K562 (cell line): ENCODE data around the gene COPS9. TPM values are rescaled to one million over a fixed set of nuclear protein-coding genes. Genes with fewer than 3 reads are reported as not detected.

ENCODE experiments used
- ATAC-seq: fragments of 200-7000 bp; cut with Tn5 transposase; 3 replicates; pipeline ENCODE4 v1.9.1; 2020; ENCODE audit warnings: moderate library complexity
- BruUV-seq: library from RNA; stranded (reverse); fragments of 400-500 nt; replicated peaks from 2 replicates; lab custom pipeline; 2021; lab: Mats Ljungman, UMichigan
- CTCF ChIA-PET: fragments of 300-600 bp; formaldehyde crosslinking; extraction: SDS; loops from one replicate; lab custom pipeline; 2021; ENCODE audit warnings: low intra/inter-chr PET ratio; lab: Yijun Ruan, JAX
- POLR2A ChIA-PET: fragments of 300-600, 350-650 bp; sonication (Branson Sonifier 250); formaldehyde crosslinking; extraction: SDS; loops from one replicate; lab custom pipeline; 2021; ENCODE audit warnings: antibody characterized with exemption, inconsistent platforms; lab: Yijun Ruan, JAX
- DNase-seq, 4 experiments: peaks; one replicate each; pipeline versions ENCODE4 v3.0.0 to v3.0.0-alpha.2; 2011 to 2018; ENCODE audit warnings: low spot score in 3 of 4, mixed read lengths in 3 of 4; ENCODE audit errors: extremely low read depth in 1 of 4
- FAIRE-seq: peaks from 2 replicates; lab custom pipeline; 2011; peaks lifted over from hg19 to GRCh38; lab: Jason Lieb, UNC
- H2AFZ ChIP-seq: 2 replicates; pipeline ENCODE4 v1.6.0; 2011; ENCODE audit warnings: low read depth, low read length, control low read depth, inconsistent platforms
- H3K27ac ChIP-seq: fragments of 200-600 bp; 3 replicates; pipeline ENCODE4 v1.8.0; 2011; ENCODE audit warnings: low read depth, mild to moderate bottlenecking, control low read depth, inconsistent platforms, low read length, moderate library complexity, mixed read lengths; ENCODE audit errors: extremely low read depth
- H3K27me3 ChIP-seq, 2 experiments: fragments of 300-600 bp in 1 of 2; 2 replicates in 1 of 2; 3 replicates in 1 of 2; pipeline versions ENCODE4 v1.6.0 to v1.8.0; 2011; ENCODE audit warnings: inconsistent platforms in 2 of 2, low read length in 2 of 2, mild to moderate bottlenecking in 1 of 2, mixed read lengths in 1 of 2, moderate library complexity in 1 of 2; ENCODE audit not compliant: control insufficient read depth in 2 of 2, insufficient read depth in 2 of 2
- H3K36me3 ChIP-seq: fragments of 300-600 bp; 3 replicates; pipeline ENCODE4 v1.8.0; 2011; ENCODE audit warnings: mild to moderate bottlenecking, low read length, inconsistent platforms; ENCODE audit not compliant: control insufficient read depth, insufficient read depth
- H3K4me1 ChIP-seq, 2 experiments: fragments of 200-600 bp in 1 of 2; replicated peaks in 1 of 2; 2 replicates in 1 of 2; 3 replicates in 1 of 2; pipeline versions ENCODE4 v1.5.1 to v1.8.0; 2011; ENCODE audit warnings: inconsistent platforms in 2 of 2, low read length in 2 of 2, mild to moderate bottlenecking in 1 of 2, mixed read lengths in 1 of 2, moderate library complexity in 1 of 2; ENCODE audit not compliant: control insufficient read depth in 2 of 2, insufficient read depth in 2 of 2
- H3K4me2 ChIP-seq: 2 replicates; pipeline ENCODE4 v1.6.1; 2011; ENCODE audit warnings: low read length, control low read depth, inconsistent platforms, mixed read lengths; ENCODE audit not compliant: insufficient read depth
- H3K4me3 ChIP-seq: fragments of 200-600 bp; sonication (generic), shearing (Covaris generic); 2 replicates; pipeline ENCODE4 v1.5.1; 2016; ENCODE audit warnings: control low read depth, inconsistent platforms
- H3K79me2 ChIP-seq: fragments of 200-600 bp; 3 replicates; pipeline ENCODE4 v1.8.0; 2011; ENCODE audit warnings: low read length, inconsistent platforms; ENCODE audit not compliant: control insufficient read depth, insufficient read depth
- H3K9ac ChIP-seq, 2 experiments: 2 replicates each; pipeline versions ENCODE4 v1.6.0 to v1.6.1; 2011; ENCODE audit warnings: low read depth in 2 of 2, low read length in 2 of 2, control low read depth in 1 of 2, inconsistent platforms in 1 of 2, mild to moderate bottlenecking in 1 of 2, mixed read lengths in 1 of 2; ENCODE audit not compliant: insufficient read depth in 1 of 2
- H3K9me1 ChIP-seq: one replicate; pipeline ENCODE4 v1.6.0; 2011; ENCODE audit warnings: inconsistent platforms, mild to moderate bottlenecking, low read length, moderate library complexity; ENCODE audit not compliant: control insufficient read depth, insufficient read depth
- H3K9me3 ChIP-seq: replicated peaks from 2 replicates; pipeline ENCODE4 v1.5.1; 2011; ENCODE audit warnings: low read depth, low read length, inconsistent platforms; ENCODE audit not compliant: control insufficient read depth, insufficient read depth
- H4K20me1 ChIP-seq: replicated peaks from 2 replicates; pipeline ENCODE4 v1.6.1; 2011; ENCODE audit warnings: low read length, inconsistent platforms, mixed read lengths; ENCODE audit not compliant: control insufficient read depth, insufficient read depth
- ARID1B ChIP-seq: fragments of 450-650 bp; IDR thresholded peaks from 2 replicates; pipeline ENCODE4 v1.6.1; 2016; ENCODE audit warnings: antibody characterized with exemption, mild to moderate bottlenecking, inconsistent platforms
- BRD4 ChIP-seq: fragments of 200-600 bp; sonication (generic); IDR thresholded peaks from 2 replicates; pipeline ENCODE4 v1.6.1; 2017; ENCODE audit warnings: inconsistent platforms
- RFX1 ChIP-seq: fragments of 450-650 bp; IDR thresholded peaks from 2 replicates; pipeline ENCODE4 v1.6.1; 2016; ENCODE audit warnings: mild to moderate bottlenecking, moderate library complexity
- TAF15 ChIP-seq: fragments of 200-400 bp; formaldehyde crosslinking; IDR thresholded peaks from 2 replicates; pipeline ENCODE4 v1.6.1; 2017; ENCODE audit warnings: mild to moderate bottlenecking, low read depth, low read length, moderate library complexity
- WGBS: fragments of 100-300 bp; shearing (Covaris generic); methylation state at CpG from one replicate; pipeline ENCODE4 v1.1.6; 2016; ENCODE audit warnings: low coverage, mixed read lengths; ENCODE audit not compliant: insufficient coverage; ENCODE audit errors: missing lambda C conversion rate; 5-methylcytosine and 5-hydroxymethylcytosine counted together
- in situ Hi-C: fragments of 300-500 bp; cut with MboI; formaldehyde crosslinking; loops from 4 replicates; pipeline ENCODE4 v1.15.0; 2018; ENCODE audit warnings: inconsistent platforms, mixed read lengths
- intact Hi-C: fragments of 100-400 bp; cut with micrococcal nuclease; formaldehyde crosslinking; loops from 2 replicates; pipeline ENCODE4 v1.14.2; 2022
- polyA plus RNA-seq, 8 experiments: library from polyadenylated mRNA; depleted of rRNA in 4 of 8; stranded (reverse) in 5 of 8; unstranded in 3 of 8; fragments of >200 nt; fragmentation: Nextera tagmentation in 2 of 8; fragmentation: Illumina TruSeq in 1 of 8; extraction: Ambion mirVana in 2 of 8; extraction: Trizol in 1 of 8; gene quantifications; 2 replicates each; pipeline versions ENCODE4 v1.2.1 to v1.2.3, GENCODE V29; 2011 to 2014; ENCODE audit warnings: inconsistent platforms in 1 of 8, missing spikeins in 1 of 8
- total RNA-seq, 7 experiments: library from RNA; depleted of rRNA in 6 of 7; stranded (reverse); fragments of >200 nt in 6 of 7; fragmentation: Illumina TruSeq in 2 of 7; extraction: Trizol in 2 of 7; gene quantifications; 2 replicates each; pipeline versions ENCODE4 v1.2.1 to v1.2.3, GENCODE V29; 2011 to 2021; ENCODE audit warnings: low replicate concordance in 1 of 7
- TF ChIP-seq, protein P1 (sequence below): fragments of 450-650 bp; IDR thresholded peaks from one replicate; pipeline ENCODE4 v1.6.1; 2018; ENCODE audit warnings: mild to moderate bottlenecking, moderate library complexity; ENCODE audit not compliant: partially characterized antibody

Gene COPS9
- total and polyA plus RNA-seq, 9 of the 15 experiments (the other 6 are each of a cell fraction or from before 2014, with no cell fraction given), result 55.0 to 281 (median 99.9) TPM

DNA sequence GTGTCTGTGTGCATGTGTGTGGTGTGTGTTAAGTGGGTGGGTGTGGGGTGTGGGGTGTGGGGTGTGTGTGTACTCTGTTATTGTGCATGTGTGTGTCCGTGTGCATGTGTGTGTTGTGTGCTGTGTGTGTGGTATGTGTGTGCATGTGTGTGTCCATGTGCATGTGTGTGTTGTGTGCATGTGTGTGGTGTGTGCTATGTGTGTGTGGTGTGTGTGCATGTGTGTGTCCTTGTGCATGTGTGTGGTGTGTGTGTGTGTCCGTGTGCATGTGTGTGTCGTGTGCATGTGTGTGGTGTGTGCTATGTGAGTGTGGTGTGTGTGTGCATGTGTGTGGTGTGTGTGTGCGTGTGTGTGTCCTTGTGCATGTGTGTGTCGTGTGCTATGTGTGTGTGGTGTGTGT lies 11.3 kb upstream of the COPS9 start:
- POLR2A ChIA-PET, result no interaction called here
- H3K36me3 ChIP-seq, result no peaks in the 10 kb centered on the region
- intact Hi-C loops, result no loop called here
- H3K9me1 ChIP-seq, result no peaks in the 10 kb centered on the region
- TF ChIP-seq, protein P1, sequence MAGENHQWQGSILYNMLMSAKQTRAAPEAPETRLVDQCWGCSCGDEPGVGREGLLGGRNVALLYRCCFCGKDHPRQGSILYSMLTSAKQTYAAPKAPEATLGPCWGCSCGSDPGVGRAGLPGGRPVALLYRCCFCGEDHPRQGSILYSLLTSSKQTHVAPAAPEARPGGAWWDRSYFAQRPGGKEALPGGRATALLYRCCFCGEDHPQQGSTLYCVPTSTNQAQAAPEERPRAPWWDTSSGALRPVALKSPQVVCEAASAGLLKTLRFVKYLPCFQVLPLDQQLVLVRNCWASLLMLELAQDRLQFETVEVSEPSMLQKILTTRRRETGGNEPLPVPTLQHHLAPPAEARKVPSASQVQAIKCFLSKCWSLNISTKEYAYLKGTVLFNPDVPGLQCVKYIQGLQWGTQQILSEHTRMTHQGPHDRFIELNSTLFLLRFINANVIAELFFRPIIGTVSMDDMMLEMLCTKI, result no peak
- TF ChIP-seq BRD4 (no peak), RFX1 (no peak), TAF15 (no peak), ARID1B (no peak)
- TF ChIP-seq, all 486 proteins: peak for 0
- CTCF ChIA-PET, result no interaction called here
- DNase-seq, result no peak
- H4K20me1 ChIP-seq, result no peaks in the 10 kb centered on the region
- no peak for ATAC-seq
- H3K9me3 ChIP-seq, result no peaks in the 10 kb centered on the region
- no peak overlapping the region for H2AFZ ChIP-seq
- H3K27ac ChIP-seq, result no peak overlapping the region
- no peak overlapping the region for H3K4me3 ChIP-seq
- H3K27me3 ChIP-seq, result peaks cover 0 to 24% of the 10 kb centered on the region in 2 experiments; a peak in 2 of 5 replicates
- no peaks in the 10 kb centered on the region for H3K79me2 ChIP-seq
- WGBS, result no CpG with 5 or more reads among the region's 5 CpGs
- H3K4me2 ChIP-seq, result no peak overlapping the region
- H3K9ac ChIP-seq, result no peak overlapping the region
- BruUV-seq, result no TSS peak
- FAIRE-seq, result peak; percentile 48
- H3K4me1 ChIP-seq, result peaks cover 0 to 12% of the 10 kb centered on the region in 2 experiments; a peak in 2 of 5 replicates
- in situ Hi-C loops, result no loop called here
